WERI-Rb-1 (cell line): ENCODE results near the gene POU6F2.

ENCODE experiments used
- DNase-seq: peaks from one replicate; pipeline ENCODE4 v3.0.0-alpha.2; 2020
- H3K27ac ChIP-seq: fragments of 250-450 bp; sonication (Bioruptor Pico); 2 replicates; pipeline ENCODE4 v1.5.1; 2020; ENCODE audit warnings: mild to moderate bottlenecking, moderate library complexity
- H3K27me3 ChIP-seq: fragments of 250-450 bp; sonication (Bioruptor Pico); 2 replicates; pipeline ENCODE4 v1.5.1; 2021; ENCODE audit warnings: mild to moderate bottlenecking, low read depth, moderate library complexity; ENCODE audit not compliant: insufficient read depth, severe bottlenecking
- H3K36me3 ChIP-seq: fragments of 250-450 bp; sonication (Bioruptor Pico); 2 replicates; pipeline ENCODE4 v1.5.1; 2020; ENCODE audit warnings: mild to moderate bottlenecking, moderate library complexity
- H3K4me3 ChIP-seq: 2 replicates; pipeline ENCODE4 v1.5.1; 2011; ENCODE audit warnings: low read depth, mild to moderate bottlenecking, control low read depth, low read length
- H3K9me3 ChIP-seq: fragments of 250-450 bp; sonication (Bioruptor Pico); 2 replicates; pipeline ENCODE4 v1.5.1; 2021; ENCODE audit warnings: mild to moderate bottlenecking, moderate library complexity; ENCODE audit not compliant: severe bottlenecking
- TF ChIP-seq, protein P1 (sequence below): IDR thresholded peaks from 2 replicates; pipeline ENCODE4 v1.5.1; 2011; ENCODE audit warnings: low read depth, mild to moderate bottlenecking, control low read depth, inconsistent platforms, low read length

POU6F2 gene

GRCh38 chr7:39280337-39280736 lies 302.6 kb downstream of the POU6F2 start:
- DNase-seq, result no peak

DNA sequence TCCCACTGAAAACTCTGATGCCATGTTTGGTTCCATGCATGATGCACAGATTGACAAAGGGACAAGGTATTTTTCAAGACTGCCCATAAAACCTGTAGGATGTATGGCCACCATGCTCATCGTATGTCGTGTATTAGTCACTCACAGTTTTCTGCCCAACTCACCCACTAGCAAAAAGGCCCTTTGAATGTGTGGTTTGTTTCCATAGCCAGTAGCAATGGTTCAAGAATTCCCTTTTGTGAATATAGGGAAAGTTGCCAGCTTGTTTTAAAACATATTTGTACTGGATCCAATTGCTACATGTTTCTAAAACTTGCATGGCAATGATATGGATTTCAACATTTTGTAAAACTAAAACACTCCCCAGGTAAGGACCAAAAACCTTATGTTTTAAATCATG lies 307.5 kb downstream of the POU6F2 start:
- Histone ChIP-seq H3K36me3 (no peaks in the 10 kb centered on the region), H3K4me3 (no peak overlapping the region), H3K27ac (no peak overlapping the region), H3K27me3 (no peaks in the 10 kb centered on the region), H3K9me3 (no peaks in the 10 kb centered on the region)
- DNase-seq, result no peak
- TF ChIP-seq, protein P1, sequence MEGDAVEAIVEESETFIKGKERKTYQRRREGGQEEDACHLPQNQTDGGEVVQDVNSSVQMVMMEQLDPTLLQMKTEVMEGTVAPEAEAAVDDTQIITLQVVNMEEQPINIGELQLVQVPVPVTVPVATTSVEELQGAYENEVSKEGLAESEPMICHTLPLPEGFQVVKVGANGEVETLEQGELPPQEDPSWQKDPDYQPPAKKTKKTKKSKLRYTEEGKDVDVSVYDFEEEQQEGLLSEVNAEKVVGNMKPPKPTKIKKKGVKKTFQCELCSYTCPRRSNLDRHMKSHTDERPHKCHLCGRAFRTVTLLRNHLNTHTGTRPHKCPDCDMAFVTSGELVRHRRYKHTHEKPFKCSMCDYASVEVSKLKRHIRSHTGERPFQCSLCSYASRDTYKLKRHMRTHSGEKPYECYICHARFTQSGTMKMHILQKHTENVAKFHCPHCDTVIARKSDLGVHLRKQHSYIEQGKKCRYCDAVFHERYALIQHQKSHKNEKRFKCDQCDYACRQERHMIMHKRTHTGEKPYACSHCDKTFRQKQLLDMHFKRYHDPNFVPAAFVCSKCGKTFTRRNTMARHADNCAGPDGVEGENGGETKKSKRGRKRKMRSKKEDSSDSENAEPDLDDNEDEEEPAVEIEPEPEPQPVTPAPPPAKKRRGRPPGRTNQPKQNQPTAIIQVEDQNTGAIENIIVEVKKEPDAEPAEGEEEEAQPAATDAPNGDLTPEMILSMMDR, result no peak

More at GRCh38 chr7:39280337-39280736, 302.6 kb downstream of the POU6F2 start:
- Histone ChIP-seq H3K27me3 (no peaks in the 10 kb centered on the region), H3K9me3 (peaks cover 2% of the 10 kb centered on the region), H3K27ac (no peak overlapping the region), H3K4me3 (no peak overlapping the region), H3K36me3 (no peaks in the 10 kb centered on the region)
- TF ChIP-seq, protein P1, result no peak

DNA sequence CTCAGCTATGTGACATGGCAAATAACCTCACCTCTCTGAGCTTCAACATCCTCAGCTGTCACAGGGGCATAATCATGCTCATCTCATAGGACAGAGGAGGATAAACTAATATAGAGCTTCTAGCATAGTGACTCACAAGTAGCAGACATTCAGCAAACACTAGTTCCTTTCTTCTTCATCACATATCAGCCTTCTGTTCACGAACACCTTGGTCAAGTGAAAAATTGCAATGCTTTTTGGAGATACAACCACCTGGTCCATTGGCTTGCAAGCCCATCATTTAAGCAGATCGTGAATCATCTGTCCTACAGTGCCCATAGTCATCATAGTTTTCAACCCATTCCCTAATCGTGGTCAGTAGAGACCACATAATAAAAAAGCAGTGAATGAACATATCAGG lies 310.6 kb downstream of the POU6F2 start:
- TF ChIP-seq, protein P1, result no peak
- H3K36me3 ChIP-seq, result no peaks in the 10 kb centered on the region
- H3K4me3 ChIP-seq, result no peak overlapping the region
- no peak overlapping the region for H3K27ac ChIP-seq
- no peaks in the 10 kb centered on the region for H3K9me3 ChIP-seq
- DNase-seq, result no peak
- no peaks in the 10 kb centered on the region for H3K27me3 ChIP-seq

GRCh38 chr7:39291628-39292410 lies 314.1 kb downstream of the POU6F2 start:
- H3K4me3 ChIP-seq, result no peak overlapping the region
- no peak overlapping the region for H3K27ac ChIP-seq
- no peaks in the 10 kb centered on the region for H3K9me3 ChIP-seq
- no peaks in the 10 kb centered on the region for H3K27me3 ChIP-seq
- no peak for DNase-seq
- H3K36me3 ChIP-seq, result no peaks in the 10 kb centered on the region
- TF ChIP-seq, protein P1, result no peak

GRCh38 chr7:39293056-39293823 lies 315.5 kb downstream of the POU6F2 start:
- no peaks in the 10 kb centered on the region for H3K27me3 ChIP-seq
- H3K4me3 ChIP-seq, result no peak overlapping the region
- H3K36me3 ChIP-seq, result no peaks in the 10 kb centered on the region
- TF ChIP-seq, protein P1, result no peak
- DNase-seq, result no peak
- no peaks in the 10 kb centered on the region for H3K9me3 ChIP-seq
- no peak overlapping the region for H3K27ac ChIP-seq
